ENCODE data around the gene CACNG8. TPM values are rescaled to one million over a fixed set of nuclear protein-coding genes. Genes with fewer than 3 reads are reported as not detected.
"Not testable (repeated sequence)": the region's sequence is repeated elsewhere in the genome, so short reads cannot be mapped to it uniquely, and the experiment has no call there.

Gene CACNG8
- total RNA-seq = not detected in 2 replicates

DNA sequence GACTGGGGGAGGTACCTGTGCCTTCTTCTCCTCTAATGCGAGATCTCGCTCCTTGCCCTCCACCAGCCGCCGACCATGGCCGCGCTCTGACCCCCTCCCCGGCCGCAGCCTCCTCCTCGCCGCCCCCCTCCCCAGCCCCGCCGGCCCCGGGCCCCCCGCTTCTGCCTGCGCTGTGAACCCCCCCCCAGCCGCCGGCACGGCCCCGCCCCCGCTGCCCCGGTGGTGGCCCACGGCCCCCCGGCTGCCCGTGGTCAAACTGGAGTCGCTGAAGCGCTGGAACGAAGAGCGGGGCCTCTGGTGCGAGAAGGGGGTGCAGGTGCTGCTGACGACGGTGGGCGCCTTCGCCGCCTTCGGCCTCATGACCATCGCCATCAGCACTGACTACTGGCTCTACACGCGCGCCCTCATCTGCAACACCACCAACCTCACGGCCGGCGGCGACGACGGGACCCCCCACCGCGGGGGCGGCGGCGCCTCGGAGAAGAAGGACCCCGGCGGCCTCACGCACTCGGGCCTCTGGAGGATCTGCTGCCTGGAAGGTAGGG lies at the start of gene CACNG8:
Gene CACNG8 (plus strand): TSS at position 51 of the 545 bp plus-strand sequence.
- Mint-ChIP-seq H3K27ac (no peak within 1 kb of the TSS), H3K9me3 (no peaks in the 10 kb centered on the region), H3K36me3 (ENCODE audit: low read depth) (no peaks in the 10 kb centered on the region), H3K4me3 (no peak within 1 kb of the TSS), H3K4me1 (ENCODE audit: low read depth) (no peaks in the 10 kb centered on the region), H3K27me3 (ENCODE audit: insufficient read depth) (peaks cover 60% of the 10 kb centered on the region)
- intact Hi-C loops (cut with micrococcal nuclease) = no loop called here
- no peak for DNase-seq (ENCODE audit: low spot score)

DNA sequence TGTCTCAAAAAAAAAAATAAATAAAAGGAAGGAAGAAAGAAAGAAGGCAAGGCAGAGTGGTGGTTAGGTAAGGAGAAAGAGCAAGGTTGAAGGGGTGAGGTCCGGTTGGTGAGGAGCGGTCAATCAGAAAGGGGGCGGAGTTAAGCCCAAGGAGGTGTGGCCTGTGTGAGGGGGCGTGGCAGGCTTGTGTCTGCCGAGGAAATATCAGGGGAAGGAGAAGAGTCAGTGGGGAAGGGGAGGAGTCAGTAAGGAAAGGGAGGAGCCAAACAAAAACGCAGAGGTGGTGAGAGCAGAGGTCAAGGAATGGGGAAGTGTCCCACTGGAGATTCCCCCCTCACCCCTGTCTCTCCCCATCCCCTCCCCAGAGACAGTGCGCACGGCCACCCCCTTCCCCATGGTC lies 47.7 kb upstream of the CACNG8 start:
- H3K4me1 Mint-ChIP-seq (ENCODE audit: low read depth) = no peaks in the 10 kb centered on the region
- H3K27ac Mint-ChIP-seq = no peak overlapping the region
- H3K4me3 Mint-ChIP-seq = no peak overlapping the region
- intact Hi-C loops (cut with micrococcal nuclease) = no loop called here
- peaks cover 14% of the 10 kb centered on the region for H3K27me3 Mint-ChIP-seq (ENCODE audit: insufficient read depth)
- no peaks in the 10 kb centered on the region for H3K36me3 Mint-ChIP-seq (ENCODE audit: low read depth)
- no peaks in the 10 kb centered on the region for H3K9me3 Mint-ChIP-seq
- DNase-seq (ENCODE audit: low spot score) = no peak

DNA sequence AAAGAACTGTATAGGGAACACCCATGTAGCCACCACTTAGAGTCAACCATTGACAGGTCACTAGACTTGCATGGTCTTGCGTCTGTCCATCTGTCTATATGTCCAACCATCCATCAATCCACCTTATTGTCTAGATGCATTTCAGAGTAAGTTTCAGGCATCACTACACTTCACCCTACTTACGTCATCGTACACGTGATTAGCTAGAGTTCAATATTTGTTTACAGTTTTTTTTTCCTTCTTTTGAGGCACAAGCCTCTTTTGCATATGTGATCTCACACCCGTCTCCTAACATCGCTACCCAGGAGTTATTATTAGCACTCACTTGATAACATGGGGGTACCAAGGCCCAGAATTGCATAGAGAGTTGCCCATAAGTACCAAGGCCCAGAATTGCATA lies 46.7 kb upstream of the CACNG8 start:
- DNase-seq (ENCODE audit: low spot score) = no peak
- no peaks in the 10 kb centered on the region for H3K9me3 Mint-ChIP-seq
- H3K27me3 Mint-ChIP-seq (ENCODE audit: insufficient read depth) = peaks cover 4% of the 10 kb centered on the region
- intact Hi-C loops (cut with micrococcal nuclease) = no loop called here
- no peaks in the 10 kb centered on the region for H3K36me3 Mint-ChIP-seq (ENCODE audit: low read depth)
- no peak overlapping the region for H3K4me3 Mint-ChIP-seq
- H3K27ac Mint-ChIP-seq = no peak overlapping the region
- H3K4me1 Mint-ChIP-seq (ENCODE audit: low read depth) = no peaks in the 10 kb centered on the region

DNA sequence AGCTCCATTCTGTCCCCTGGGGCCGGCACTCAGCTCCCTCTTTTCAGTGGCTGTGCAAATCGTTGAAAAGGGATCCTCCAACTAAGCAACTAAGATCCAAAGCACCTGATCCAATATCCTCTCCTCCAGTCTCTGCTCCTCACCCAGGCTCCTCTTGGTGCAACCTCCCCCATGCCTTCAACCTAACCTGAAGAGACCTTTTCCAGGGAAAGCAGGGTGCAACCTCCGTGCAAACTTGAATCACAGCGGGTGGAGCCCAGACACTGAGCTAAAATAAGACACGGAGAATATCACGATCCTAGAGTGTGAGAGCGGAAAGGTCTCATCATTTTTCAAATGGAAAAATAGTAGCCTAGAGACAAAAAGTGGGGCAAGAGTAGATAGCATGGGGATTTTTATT lies 45.4 kb upstream of the CACNG8 start:
- H3K27ac Mint-ChIP-seq = no peak overlapping the region
- no peaks in the 10 kb centered on the region for H3K4me1 Mint-ChIP-seq (ENCODE audit: low read depth)
- no peaks in the 10 kb centered on the region for H3K36me3 Mint-ChIP-seq (ENCODE audit: low read depth)
- DNase-seq (ENCODE audit: low spot score) = no peak
- H3K27me3 Mint-ChIP-seq (ENCODE audit: insufficient read depth) = no peaks in the 10 kb centered on the region
- H3K4me3 Mint-ChIP-seq = no peak overlapping the region
- no peaks in the 10 kb centered on the region for H3K9me3 Mint-ChIP-seq
- intact Hi-C loops (cut with micrococcal nuclease) = no loop called here

DNA sequence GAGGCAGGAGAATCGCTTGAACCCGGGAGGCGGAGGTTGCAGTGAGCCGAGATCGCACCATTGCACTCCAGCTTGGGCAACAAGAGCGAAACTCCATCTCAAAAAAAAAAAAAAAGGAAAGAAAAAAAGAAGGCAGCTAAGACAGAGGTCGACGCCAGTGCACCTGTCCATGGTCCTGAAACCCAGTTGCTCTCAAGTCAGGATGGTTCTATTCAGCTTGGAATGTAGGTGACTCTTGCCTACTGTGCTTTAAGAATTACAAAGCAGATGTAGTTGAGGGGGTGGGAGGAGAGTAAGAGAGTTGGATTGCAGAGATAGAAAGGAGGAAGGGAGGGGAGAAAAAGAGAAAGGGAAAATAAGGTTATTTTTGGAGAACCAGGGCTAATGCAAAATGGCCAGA lies 35.0 kb upstream of the CACNG8 start:
- peaks cover 11% of the 10 kb centered on the region for H3K9me3 Mint-ChIP-seq
- H3K4me1 Mint-ChIP-seq (ENCODE audit: low read depth) = no peaks in the 10 kb centered on the region
- intact Hi-C loops (cut with micrococcal nuclease) = no loop called here
- H3K27me3 Mint-ChIP-seq (ENCODE audit: insufficient read depth) = no peaks in the 10 kb centered on the region
- DNase-seq (ENCODE audit: low spot score) = peak; percentile 14
- no peak overlapping the region for H3K4me3 Mint-ChIP-seq
- no peak overlapping the region for H3K27ac Mint-ChIP-seq
- no peaks in the 10 kb centered on the region for H3K36me3 Mint-ChIP-seq (ENCODE audit: low read depth)

DNA sequence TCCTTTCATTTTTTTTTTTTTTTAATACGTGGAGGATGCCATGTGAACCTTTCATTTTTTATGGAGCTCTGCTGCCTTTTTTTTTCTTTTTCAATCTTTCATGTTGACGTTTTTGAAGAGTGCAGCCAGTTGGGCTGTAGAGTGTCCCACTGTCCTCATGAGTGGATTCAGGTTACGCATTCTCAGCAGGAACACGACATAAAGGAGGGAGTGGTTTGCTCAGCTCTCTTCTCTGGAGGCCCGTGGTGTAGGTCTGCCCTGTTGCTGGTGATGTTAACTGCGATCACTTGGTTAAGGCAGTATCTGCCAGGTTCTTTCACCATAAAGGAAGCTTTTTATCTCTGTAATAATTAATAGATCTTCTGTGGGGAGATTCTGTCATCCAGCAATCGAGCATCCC lies 26.7 kb upstream of the CACNG8 start:
- no peaks in the 10 kb centered on the region for H3K9me3 Mint-ChIP-seq
- no peaks in the 10 kb centered on the region for H3K36me3 Mint-ChIP-seq (ENCODE audit: low read depth)
- no peak overlapping the region for H3K4me3 Mint-ChIP-seq
- no peaks in the 10 kb centered on the region for H3K4me1 Mint-ChIP-seq (ENCODE audit: low read depth)
- intact Hi-C loops (cut with micrococcal nuclease) = no loop called here
- no peak for DNase-seq (ENCODE audit: low spot score)
- H3K27ac Mint-ChIP-seq = no peak overlapping the region
- H3K27me3 Mint-ChIP-seq (ENCODE audit: insufficient read depth) = peaks cover 1% of the 10 kb centered on the region

DNA sequence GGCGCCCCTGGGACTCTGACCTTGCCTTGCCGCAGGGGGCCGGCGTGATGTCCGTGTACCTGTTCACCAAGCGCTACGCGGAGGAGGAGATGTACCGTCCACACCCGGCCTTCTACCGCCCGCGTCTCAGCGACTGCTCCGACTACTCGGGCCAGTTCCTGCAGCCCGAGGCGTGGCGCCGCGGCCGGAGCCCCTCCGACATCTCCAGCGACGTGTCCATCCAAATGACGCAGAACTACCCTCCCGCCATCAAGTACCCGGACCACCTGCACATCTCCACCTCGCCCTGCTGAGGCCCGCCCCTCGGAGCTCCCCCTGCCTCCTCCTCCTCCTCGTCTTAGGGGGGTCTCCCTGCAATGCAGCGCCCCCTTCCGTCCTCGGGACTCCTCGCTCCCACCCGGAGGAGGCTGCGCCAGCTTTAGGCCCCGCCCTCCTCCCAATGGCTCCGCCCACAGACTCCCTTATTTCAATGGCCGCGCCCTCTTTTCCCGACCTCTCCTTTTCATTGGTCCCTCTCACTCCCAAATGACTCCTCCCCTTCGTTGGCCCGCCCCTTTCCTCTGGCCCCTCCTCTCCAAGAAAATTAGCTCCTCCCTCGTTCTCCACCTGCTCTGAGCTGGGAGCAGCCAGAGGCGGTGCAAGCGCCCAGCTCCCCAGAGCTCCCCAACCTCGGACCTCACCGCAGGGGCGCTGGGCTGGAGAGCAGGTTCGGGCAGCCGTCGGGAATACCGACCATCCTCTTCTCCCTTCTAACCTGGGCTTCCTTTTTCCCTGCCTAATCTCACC lies 20.5 kb upstream of the CACNG8 start:
- Mint-ChIP-seq H3K27ac (no peak overlapping the region), H3K4me3 (no peak overlapping the region), H3K4me1 (ENCODE audit: low read depth) (no peaks in the 10 kb centered on the region), H3K36me3 (ENCODE audit: low read depth) (no peaks in the 10 kb centered on the region), H3K9me3 (no peaks in the 10 kb centered on the region), H3K27me3 (ENCODE audit: insufficient read depth) (peaks cover 15% of the 10 kb centered on the region)
- DNase-seq (ENCODE audit: low spot score) = no peak
- intact Hi-C loops (cut with micrococcal nuclease) = no loop called here

DNA sequence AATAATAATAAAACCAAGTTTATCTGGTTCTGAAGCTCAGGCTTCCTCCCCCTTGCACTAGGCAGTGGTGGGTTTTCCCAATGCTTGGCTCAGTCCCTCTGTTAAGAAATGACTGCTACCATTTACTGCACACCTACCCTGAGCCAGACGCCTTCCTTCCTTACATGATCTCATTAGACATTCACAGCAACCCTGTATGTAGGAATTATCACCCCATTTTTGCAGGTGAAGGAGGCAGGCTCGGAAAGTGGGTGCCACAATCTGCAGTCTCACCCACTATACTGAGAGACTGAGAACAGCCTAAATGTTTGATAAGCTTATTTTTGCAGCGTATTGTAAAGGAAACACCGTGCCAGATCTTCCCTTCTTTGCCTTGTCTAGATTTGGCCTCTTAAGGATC lies 18.3 kb upstream of the CACNG8 start:
- no peak overlapping the region for H3K4me3 Mint-ChIP-seq
- no peaks in the 10 kb centered on the region for H3K36me3 Mint-ChIP-seq (ENCODE audit: low read depth)
- H3K4me1 Mint-ChIP-seq (ENCODE audit: low read depth) = no peaks in the 10 kb centered on the region
- DNase-seq (ENCODE audit: low spot score) = no peak
- no peak overlapping the region for H3K27ac Mint-ChIP-seq
- H3K27me3 Mint-ChIP-seq (ENCODE audit: insufficient read depth) = peaks cover 15% of the 10 kb centered on the region
- H3K9me3 Mint-ChIP-seq = no peaks in the 10 kb centered on the region
- intact Hi-C loops (cut with micrococcal nuclease) = no loop called here

DNA sequence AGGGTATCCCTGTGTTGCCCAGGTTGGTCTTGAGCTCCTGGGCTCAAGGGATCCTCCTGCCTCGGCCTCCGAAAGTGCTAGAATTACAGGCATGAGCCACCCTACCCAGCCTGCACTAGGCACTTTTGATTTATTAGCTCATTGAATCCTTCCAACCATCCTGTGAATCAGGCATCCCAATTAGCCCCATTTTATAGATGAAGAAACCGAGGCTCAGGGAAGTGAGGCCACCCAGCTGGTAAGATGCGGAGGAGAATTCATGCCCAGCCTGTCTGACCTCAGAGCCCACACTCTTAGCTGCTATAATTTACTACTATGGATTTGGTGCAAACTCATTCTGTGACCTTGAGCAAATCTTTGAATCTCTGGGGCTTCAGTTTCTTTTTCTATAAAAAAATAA lies 17.8 kb upstream of the CACNG8 start:
- peaks cover 15% of the 10 kb centered on the region for H3K27me3 Mint-ChIP-seq (ENCODE audit: insufficient read depth)
- no peak for DNase-seq (ENCODE audit: low spot score)
- no peaks in the 10 kb centered on the region for H3K4me1 Mint-ChIP-seq (ENCODE audit: low read depth)
- no peaks in the 10 kb centered on the region for H3K36me3 Mint-ChIP-seq (ENCODE audit: low read depth)
- intact Hi-C loops (cut with micrococcal nuclease) = no loop called here
- H3K4me3 Mint-ChIP-seq = no peak overlapping the region
- H3K9me3 Mint-ChIP-seq = no peaks in the 10 kb centered on the region
- H3K27ac Mint-ChIP-seq = no peak overlapping the region

DNA sequence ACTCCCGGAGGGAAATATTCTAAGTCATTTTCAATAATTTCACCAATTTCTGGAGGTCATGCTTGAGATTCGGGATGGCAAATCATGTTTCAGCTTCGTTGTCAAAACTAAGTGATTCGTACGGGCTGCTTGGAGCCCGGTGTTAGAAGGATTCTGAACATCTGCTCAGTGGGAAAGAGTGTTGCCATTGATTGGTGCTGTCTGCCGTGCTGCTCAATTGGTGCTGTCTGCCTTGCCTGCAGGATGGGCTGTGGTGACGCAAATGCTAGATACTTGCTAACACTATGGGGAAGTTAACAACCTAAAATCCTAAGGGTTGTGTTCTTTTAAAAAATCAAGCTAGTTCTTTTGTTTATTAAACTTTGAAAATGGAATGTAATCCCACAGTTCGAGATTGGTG lies 17.3 kb upstream of the CACNG8 start:
- intact Hi-C loops (cut with micrococcal nuclease) = no loop called here

DNA sequence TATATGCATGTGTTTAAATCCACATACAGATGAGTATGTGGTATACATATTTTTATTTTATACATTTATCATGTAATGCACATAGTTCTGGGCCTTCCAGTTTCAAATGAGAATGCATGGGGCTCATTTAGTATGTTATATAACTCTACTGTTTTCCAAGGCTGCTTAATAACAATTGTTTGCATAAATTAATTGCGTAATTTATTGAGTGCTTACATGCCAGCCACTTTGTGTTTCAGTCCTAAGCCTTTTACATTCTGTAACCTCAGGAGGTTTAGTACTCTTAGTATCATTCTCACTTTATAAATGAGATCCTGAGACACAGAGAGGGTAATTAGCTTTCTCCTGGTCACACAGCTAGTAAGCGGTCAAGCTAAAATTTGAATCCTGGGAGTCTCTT lies 16.7 kb upstream of the CACNG8 start:
- no peak overlapping the region for H3K27ac Mint-ChIP-seq
- H3K9me3 Mint-ChIP-seq = no peaks in the 10 kb centered on the region
- H3K4me1 Mint-ChIP-seq (ENCODE audit: low read depth) = no peaks in the 10 kb centered on the region
- no peak for DNase-seq (ENCODE audit: low spot score)
- intact Hi-C loops (cut with micrococcal nuclease) = no loop called here
- peaks cover 13% of the 10 kb centered on the region for H3K27me3 Mint-ChIP-seq (ENCODE audit: insufficient read depth)
- no peak overlapping the region for H3K4me3 Mint-ChIP-seq
- H3K36me3 Mint-ChIP-seq (ENCODE audit: low read depth) = no peaks in the 10 kb centered on the region

More for the DNA sequence above, 17.3 kb upstream of the CACNG8 start:
- Mint-ChIP-seq H3K9me3 (no peaks in the 10 kb centered on the region), H3K27ac (no peak overlapping the region), H3K4me3 (no peak overlapping the region), H3K4me1 (ENCODE audit: low read depth) (no peaks in the 10 kb centered on the region), H3K36me3 (ENCODE audit: low read depth) (no peaks in the 10 kb centered on the region), H3K27me3 (ENCODE audit: insufficient read depth) (peaks cover 15% of the 10 kb centered on the region)
- DNase-seq (ENCODE audit: low spot score) = no peak

DNA sequence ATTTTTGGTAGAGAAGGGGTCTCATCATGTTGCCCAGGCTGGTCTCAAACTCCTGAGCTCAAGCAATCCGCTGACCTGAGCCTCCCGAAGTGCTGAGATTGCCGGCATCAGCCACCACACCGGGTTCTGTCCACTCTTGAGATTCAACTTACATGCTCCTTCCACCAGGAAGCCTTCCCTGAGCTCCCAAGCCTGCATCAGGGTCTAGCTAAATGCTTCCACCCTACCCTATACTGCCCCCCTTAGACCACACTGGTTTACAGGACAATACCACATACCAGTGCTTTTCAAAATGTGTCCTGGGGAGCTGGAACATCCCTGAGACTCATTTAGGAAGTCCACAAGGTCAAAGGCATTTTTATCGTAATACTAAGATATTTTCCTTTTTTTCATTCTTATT lies 15.1 kb upstream of the CACNG8 start:
- H3K4me3 Mint-ChIP-seq = no peak overlapping the region
- H3K36me3 Mint-ChIP-seq (ENCODE audit: low read depth) = no peaks in the 10 kb centered on the region
- no peaks in the 10 kb centered on the region for H3K9me3 Mint-ChIP-seq

DNA sequence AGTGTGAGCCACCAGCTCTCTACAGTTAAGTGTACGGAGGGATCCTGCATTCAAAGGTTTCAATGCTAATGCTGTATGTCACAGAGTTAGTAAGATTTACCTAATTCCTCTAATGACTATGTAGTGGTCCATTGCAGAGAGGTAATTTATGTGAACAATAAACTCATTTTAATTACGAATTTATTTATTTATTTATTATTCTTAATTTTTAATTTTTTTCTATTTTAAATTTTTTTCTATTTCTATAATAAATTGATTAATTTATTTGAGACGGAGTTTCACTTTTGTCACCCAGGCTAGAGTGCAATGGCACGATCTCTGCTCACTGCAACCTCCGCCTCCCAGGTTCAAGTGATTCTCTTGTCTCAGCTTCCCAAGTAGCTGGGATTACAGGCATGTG lies 14.1 kb upstream of the CACNG8 start:
- H3K4me3 Mint-ChIP-seq; H3K36me3 Mint-ChIP-seq (ENCODE audit: low read depth); H3K27me3 Mint-ChIP-seq (ENCODE audit: insufficient read depth); H3K4me1 Mint-ChIP-seq (ENCODE audit: low read depth); H3K27ac Mint-ChIP-seq; H3K9me3 Mint-ChIP-seq; DNase-seq (ENCODE audit: low spot score); intact Hi-C loops (cut with micrococcal nuclease): not testable (repeated sequence)

More for the DNA sequence above, 15.1 kb upstream of the CACNG8 start:
- peaks cover 9% of the 10 kb centered on the region for H3K27me3 Mint-ChIP-seq (ENCODE audit: insufficient read depth)
- no peak for DNase-seq (ENCODE audit: low spot score)
- no peak overlapping the region for H3K27ac Mint-ChIP-seq
- H3K4me1 Mint-ChIP-seq (ENCODE audit: low read depth) = no peaks in the 10 kb centered on the region
- intact Hi-C loops (cut with micrococcal nuclease) = no loop called here

DNA sequence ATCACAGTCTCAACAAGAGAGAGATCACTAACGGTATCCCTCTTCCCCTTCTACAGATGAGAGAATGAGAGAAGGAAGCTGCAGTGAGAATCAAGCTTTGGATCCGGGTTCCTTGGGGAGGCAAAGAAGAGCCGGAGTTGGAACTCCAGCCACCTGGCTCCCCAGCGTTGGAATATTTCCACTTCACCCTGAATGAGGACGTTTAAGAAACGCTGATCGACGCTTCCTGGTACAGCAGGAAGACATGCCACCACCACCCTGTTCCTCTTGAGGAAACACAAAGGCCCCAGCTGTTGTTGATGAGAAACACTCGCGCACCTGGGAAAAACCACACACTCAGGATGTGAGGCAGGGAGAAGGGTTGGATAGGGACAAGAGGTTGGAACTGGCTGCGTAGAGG lies 11.3 kb upstream of the CACNG8 start:
- Mint-ChIP-seq H3K9me3 (no peaks in the 10 kb centered on the region), H3K4me1 (ENCODE audit: low read depth) (no peaks in the 10 kb centered on the region), H3K36me3 (ENCODE audit: low read depth) (no peaks in the 10 kb centered on the region), H3K4me3 (no peak overlapping the region), H3K27me3 (ENCODE audit: insufficient read depth) (peaks cover 2% of the 10 kb centered on the region), H3K27ac (no peak overlapping the region)
- no peak for DNase-seq (ENCODE audit: low spot score)
- intact Hi-C loops (cut with micrococcal nuclease) = no loop called here
